ENCODE measurements around the gene WFDC2. TPM values are rescaled to one million over a fixed set of nuclear protein-coding genes. Genes with fewer than 3 reads are reported as not detected.

The WFDC2 gene
- total and polyA plus RNA-seq, 10 of the 15 experiments (the other 5 are each of a cell fraction or from before 2014, with no cell fraction given): 0.13 TPM; not detected in 9

DNA sequence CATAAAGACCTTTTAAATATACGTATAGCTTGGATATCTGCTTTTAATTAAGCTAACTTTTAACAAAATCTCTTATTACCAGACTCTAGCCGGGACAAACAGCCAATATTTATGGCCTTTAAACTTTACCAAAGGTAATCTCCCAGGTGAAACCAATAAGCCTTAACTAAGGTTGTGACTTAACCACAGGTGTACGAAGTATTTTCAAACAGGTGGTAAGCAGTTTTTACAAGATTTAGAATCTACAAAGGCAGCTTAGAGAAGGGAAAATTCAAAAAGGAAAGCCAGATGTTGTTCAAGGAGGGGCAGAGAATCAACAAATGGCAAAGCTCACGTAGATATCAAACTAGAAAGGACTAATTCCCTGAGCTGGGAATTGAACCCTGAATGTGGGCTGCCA is 15.8 kb downstream of the WFDC2 start:
- Histone ChIP-seq H2AFZ (ENCODE audit: control insufficient read depth, low read depth, low read length) (no peak overlapping the region), H3K79me2 (ENCODE audit: control insufficient read depth, insufficient read depth, low read length) (no peaks in the 10 kb centered on the region), H3K4me2 (ENCODE audit: control insufficient read depth, insufficient read depth) (no peak overlapping the region), H3K9me3 (replicated peaks; ENCODE audit: control insufficient read depth, insufficient read depth, low read length) (no peaks in the 10 kb centered on the region), H4K20me1 (ENCODE audit: control insufficient read depth, insufficient read depth) (no peaks in the 10 kb centered on the region), H3K4me1 (ENCODE audit: control insufficient read depth, insufficient read depth, low read length) (no peaks in the 10 kb centered on the region), H3K36me3 (ENCODE audit: control insufficient read depth in 2 of 2, insufficient read depth in 2 of 2, low read length in 1 of 2) (no peaks in the 10 kb centered on the region), H3K4me3 (no peak overlapping the region), H3K27me3 (replicated peaks in 1 of 2; ENCODE audit: control insufficient read depth in 2 of 2, insufficient read depth in 2 of 2, low read length in 1 of 2) (peaks cover 2 to 3% of the 10 kb centered on the region in 2 experiments; a peak in 2 of 4 replicates), H3K27ac (ENCODE audit: control insufficient read depth, insufficient read depth) (no peak overlapping the region), H3K9ac (ENCODE audit: control insufficient read depth, insufficient read depth, low read length) (no peak overlapping the region)
- no TSS peak for BruUV-seq (replicated peaks)
- TF ChIP-seq MTA3 (IDR thresholded peaks at IDR 0.05; ENCODE audit: borderline replicate concordance, low read length) (no peak), ZNF274 (IDR thresholded peaks at IDR 0.05; ENCODE audit: insufficient read depth, insufficient read length) (no peak), ZNF384 (IDR thresholded peaks at IDR 0.05; ENCODE audit: borderline replicate concordance, low read depth, low read length) (no peak), SUPT20H (IDR thresholded peaks at IDR 0.05; ENCODE audit: borderline replicate concordance, control insufficient read depth, low read depth, low read length) (no peak), ATF7 (IDR thresholded peaks at IDR 0.05; ENCODE audit: low read depth) (no peak), TAF1 (IDR thresholded peaks at IDR 0.05; ENCODE audit: borderline replicate concordance, low read depth, low read length) (no peak), HDGF (IDR thresholded peaks at IDR 0.05) (no peak), PML (IDR thresholded peaks at IDR 0.05; ENCODE audit: low read length) (no peak), TARDBP (IDR thresholded peaks at IDR 0.05; ENCODE audit: borderline replicate concordance) (no peak), CREM (IDR thresholded peaks at IDR 0.05; ENCODE audit: low read depth) (no peak), ZBED1 (IDR thresholded peaks at IDR 0.05; ENCODE audit: borderline replicate concordance) (no peak), STAT1 (conservative IDR thresholded peaks at IDR 0.05) (no peak), RUNX3 (IDR thresholded peaks at IDR 0.05; ENCODE audit: low read length) (no peak), HDAC2 (IDR thresholded peaks at IDR 0.05) (no peak)
- TF ChIP-seq, protein P1, sequence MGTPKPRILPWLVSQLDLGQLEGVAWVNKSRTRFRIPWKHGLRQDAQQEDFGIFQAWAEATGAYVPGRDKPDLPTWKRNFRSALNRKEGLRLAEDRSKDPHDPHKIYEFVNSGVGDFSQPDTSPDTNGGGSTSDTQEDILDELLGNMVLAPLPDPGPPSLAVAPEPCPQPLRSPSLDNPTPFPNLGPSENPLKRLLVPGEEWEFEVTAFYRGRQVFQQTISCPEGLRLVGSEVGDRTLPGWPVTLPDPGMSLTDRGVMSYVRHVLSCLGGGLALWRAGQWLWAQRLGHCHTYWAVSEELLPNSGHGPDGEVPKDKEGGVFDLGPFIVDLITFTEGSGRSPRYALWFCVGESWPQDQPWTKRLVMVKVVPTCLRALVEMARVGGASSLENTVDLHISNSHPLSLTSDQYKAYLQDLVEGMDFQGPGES (IDR thresholded peaks at IDR 0.05): no peak
- ChIA-PET POLR2A (no interaction called here), SMC1A (ENCODE audit: uncharacterized antibody, unreplicated experiment) (interaction anchor here (0.8 to 1.0 kb wide), 3 partner anchors 13 to 285 kb away, joined by 3 read pairs; no protein-coding TSS in a partner anchor), CTCF (interaction anchor here (0.6 to 1.4 kb wide), 9 partner anchors 26 to 351 kb away, joined by 3 to 7 read pairs (median 3); no protein-coding TSS in a partner anchor), RAD21 (ENCODE audit: unreplicated experiment) (no interaction called here)
- in situ Hi-C loops (cut with MboI) (no loop called here), intact Hi-C loops (cut with micrococcal nuclease; ENCODE audit: unreplicated experiment) (no loop called here)
- DNase-seq (ENCODE audit: low read depth, low spot score) (no peak), ATAC-seq (no peak), FAIRE-seq (no peak)
- WGBS (ENCODE audit: insufficient coverage, insufficient replicate concordance, low lambda C conversion rate, missing lambda C conversion rate): 17% methylated on average over 4 of the region's 4 CpGs
